HAP-1 (cell line): ENCODE measurements around the gene SIRT7.
A peak's percentile ranks its signal among the peaks of the same experiment; 100 is the strongest.

ENCODE experiments used
- DNase-seq, 2 experiments: peaks; one replicate each; pipeline ENCODE4 v3.0.0-alpha.2; 2016 to 2020; ENCODE audit warnings: low spot score in 2 of 2
- H3K27me3 ChIP-seq: fragments of 250-450 bp; sonication (Bioruptor Pico); 2 replicates; pipeline ENCODE4 v1.5.1; 2020; ENCODE audit warnings: low read depth, mild to moderate bottlenecking, moderate library complexity
- H3K36me3 ChIP-seq: fragments of 250-450 bp; sonication (Bioruptor Pico); replicated peaks from 2 replicates; pipeline ENCODE4 v1.5.1; 2020; ENCODE audit warnings: mild to moderate bottlenecking
- H3K4me1 ChIP-seq: fragments of 250-450 bp; sonication (Bioruptor Pico); 2 replicates; pipeline ENCODE4 v1.5.1; 2020; ENCODE audit warnings: mild to moderate bottlenecking
- H3K4me3 ChIP-seq: fragments of 250-450 bp; sonication (Bioruptor Pico); 2 replicates; pipeline ENCODE4 v1.5.1; 2020; ENCODE audit warnings: mild to moderate bottlenecking, moderate library complexity
- H3K9me3 ChIP-seq: fragments of 250-450 bp; sonication (Bioruptor Pico); 2 replicates; pipeline ENCODE4 v1.5.1; 2020; ENCODE audit warnings: mild to moderate bottlenecking, moderate library complexity
- in situ Hi-C: fragments of 300-500 bp; cut with MboI; formaldehyde crosslinking; loops from 3 replicates; pipeline ENCODE4 v1.14.3; 2020; ENCODE audit warnings: low sequenced_read_pairs, inconsistent platforms, mixed read lengths

The SIRT7 gene

GRCh38 chr17:81912441-81913309 is 5.3 kb downstream of the SIRT7 start:
- H3K4me3 ChIP-seq: no peak overlapping the region
- in situ Hi-C loops: no loop called here
- DNase-seq: no peak
- H3K36me3 ChIP-seq: peaks cover 56% of the 10 kb centered on the region
- H3K27me3 ChIP-seq: no peaks in the 10 kb centered on the region
- H3K4me1 ChIP-seq: peaks cover 7% of the 10 kb centered on the region
- no peaks in the 10 kb centered on the region for H3K9me3 ChIP-seq

DNA sequence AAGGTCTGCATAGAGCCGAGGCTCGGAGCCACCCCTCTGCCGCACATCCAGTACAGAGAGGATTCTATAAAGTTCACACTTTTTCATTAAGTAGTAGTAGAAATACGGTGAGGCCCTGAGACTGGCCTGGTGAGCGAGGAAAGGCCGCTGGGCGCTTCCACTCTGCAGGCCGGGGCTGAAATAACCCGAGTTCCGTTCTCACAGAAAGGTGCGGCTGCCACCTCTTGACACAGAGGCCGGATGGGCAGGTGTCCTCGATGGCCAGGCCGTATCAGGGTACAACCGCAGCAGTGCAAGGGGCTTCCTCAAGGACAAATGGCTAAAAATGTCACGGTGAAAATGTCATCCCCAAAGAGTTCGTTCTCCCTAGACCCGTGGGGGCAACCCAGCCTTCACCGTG is 6.0 kb downstream of the SIRT7 start:
- DNase-seq: no peak
- Histone ChIP-seq H3K9me3 (no peaks in the 10 kb centered on the region), H3K4me3 (peak overlapping the region; percentile 17; the same call in 1 of the 2 replicates), H3K4me1 (peaks cover 4% of the 10 kb centered on the region), H3K36me3 (peaks cover 59% of the 10 kb centered on the region), H3K27me3 (no peaks in the 10 kb centered on the region)
- in situ Hi-C loops: no loop called here

DNA sequence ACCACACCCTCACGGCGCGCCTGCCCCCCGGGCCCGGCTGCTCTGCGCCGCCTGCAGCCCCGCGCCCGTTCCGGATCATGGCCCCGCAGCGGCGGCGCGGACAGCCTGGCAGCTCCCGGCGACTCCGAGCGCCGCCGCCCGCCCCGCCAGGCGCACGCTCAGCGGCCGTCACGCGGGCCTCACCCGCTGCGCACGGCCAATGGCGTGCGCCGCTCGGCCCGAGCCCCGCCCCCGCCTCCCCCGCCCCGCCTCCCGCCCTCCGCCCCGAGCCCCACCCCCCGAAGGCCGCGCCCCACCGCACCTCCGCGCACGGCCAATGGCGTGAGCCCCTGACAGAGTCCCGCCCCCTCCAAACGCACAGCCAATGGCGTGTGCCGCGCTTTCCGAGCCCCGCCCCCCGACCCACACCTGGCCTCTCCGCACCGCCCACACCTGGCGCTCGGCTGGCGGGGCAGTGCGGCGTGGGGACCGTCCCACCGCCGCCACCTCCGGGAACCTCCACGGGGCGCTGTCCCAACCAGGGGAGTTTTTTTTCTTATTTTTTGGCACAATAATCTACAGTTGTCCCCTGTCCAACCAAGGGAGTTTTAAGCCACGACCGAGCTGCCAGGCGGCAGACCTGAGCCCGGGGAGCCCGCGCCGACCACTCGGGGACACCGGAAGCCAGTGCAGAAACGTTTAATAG is 6.6 kb downstream of the SIRT7 start, which contains the start of gene PCYT2:
TSS of gene PCYT2 (minus strand) at position 123 of the 685 bp plus-strand sequence. CDS start at position 79, 44 bp downstream.
- in situ Hi-C loops: no loop called here
- H3K9me3 ChIP-seq: no peaks in the 10 kb centered on the region
- DNase-seq: peak; percentile 82 to 95
- H3K4me3 ChIP-seq: peak within 1 kb of the TSS; percentile 70
- H3K27me3 ChIP-seq: no peaks in the 10 kb centered on the region
- no peaks in the 10 kb centered on the region for H3K4me1 ChIP-seq
- H3K36me3 ChIP-seq: peaks cover 61% of the 10 kb centered on the region

DNA sequence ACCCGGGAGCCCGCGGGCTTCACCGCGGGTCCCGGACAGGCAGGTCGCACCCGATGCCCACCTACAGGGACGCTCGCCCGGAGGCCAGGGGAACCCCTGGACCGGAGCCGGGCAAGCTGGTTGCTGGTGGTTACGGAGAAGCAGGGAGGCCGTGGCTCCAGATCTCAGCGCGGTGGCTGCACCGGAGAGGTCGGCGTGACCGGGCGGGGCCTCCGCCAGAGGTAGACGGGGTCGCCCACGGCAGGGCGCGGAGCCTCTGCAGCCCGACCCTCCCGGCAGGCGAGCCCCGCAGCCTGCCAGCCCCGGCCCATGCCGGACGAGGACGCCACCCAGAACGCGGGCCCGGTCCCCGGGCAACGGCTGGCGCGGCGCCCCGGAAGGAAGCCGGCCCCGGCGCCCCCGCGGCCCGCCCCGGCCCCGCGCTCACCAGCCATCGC is 7.1 kb downstream of the SIRT7 start:
- Histone ChIP-seq H3K9me3 (no peaks in the 10 kb centered on the region), H3K27me3 (no peaks in the 10 kb centered on the region), H3K4me3 (peak overlapping the region; percentile 70), H3K4me1 (no peaks in the 10 kb centered on the region), H3K36me3 (peaks cover 59% of the 10 kb centered on the region)
- in situ Hi-C loops: no loop called here
- DNase-seq: peak in 1 of 2 experiments; percentile 37

GRCh38 chr17:81909966-81910839 is 7.8 kb downstream of the SIRT7 start:
- DNase-seq: no peak
- Histone ChIP-seq H3K27me3 (no peaks in the 10 kb centered on the region), H3K9me3 (no peaks in the 10 kb centered on the region), H3K36me3 (peaks cover 53% of the 10 kb centered on the region), H3K4me3 (peak overlapping the region; percentile 70), H3K4me1 (no peaks in the 10 kb centered on the region)
- in situ Hi-C loops: no loop called here

GRCh38 chr17:81909231-81909630 is 8.7 kb downstream of the SIRT7 start:
- Histone ChIP-seq H3K4me3 (no peak overlapping the region), H3K27me3 (no peaks in the 10 kb centered on the region), H3K36me3 (peaks cover 47% of the 10 kb centered on the region), H3K4me1 (no peaks in the 10 kb centered on the region), H3K9me3 (no peaks in the 10 kb centered on the region)
- in situ Hi-C loops: no loop called here
- no peak for DNase-seq

DNA sequence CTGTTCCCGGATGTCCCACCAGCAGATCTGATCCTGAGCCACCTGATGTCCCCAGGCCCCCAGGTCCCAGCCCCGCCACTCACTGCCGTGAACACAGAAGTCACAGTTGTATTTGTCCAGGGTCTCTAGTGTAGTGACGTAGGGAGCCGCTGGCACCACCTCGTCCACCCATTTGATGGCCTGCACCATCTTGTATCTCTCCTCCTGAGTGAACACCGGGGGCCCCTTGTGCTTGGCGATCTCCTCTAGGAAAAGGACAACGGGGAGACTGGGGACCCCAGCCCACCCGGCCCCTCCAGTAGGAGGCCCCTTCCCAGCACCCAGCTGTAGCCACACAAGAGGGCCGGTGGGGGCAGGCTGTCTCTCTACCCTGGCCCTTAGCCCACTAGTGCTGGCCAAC is 9.2 kb downstream of the SIRT7 start:
- in situ Hi-C loops: no loop called here
- Histone ChIP-seq H3K4me1 (no peaks in the 10 kb centered on the region), H3K4me3 (no peak overlapping the region), H3K36me3 (peaks cover 46% of the 10 kb centered on the region), H3K9me3 (no peaks in the 10 kb centered on the region), H3K27me3 (no peaks in the 10 kb centered on the region)
- DNase-seq: no peak

DNA sequence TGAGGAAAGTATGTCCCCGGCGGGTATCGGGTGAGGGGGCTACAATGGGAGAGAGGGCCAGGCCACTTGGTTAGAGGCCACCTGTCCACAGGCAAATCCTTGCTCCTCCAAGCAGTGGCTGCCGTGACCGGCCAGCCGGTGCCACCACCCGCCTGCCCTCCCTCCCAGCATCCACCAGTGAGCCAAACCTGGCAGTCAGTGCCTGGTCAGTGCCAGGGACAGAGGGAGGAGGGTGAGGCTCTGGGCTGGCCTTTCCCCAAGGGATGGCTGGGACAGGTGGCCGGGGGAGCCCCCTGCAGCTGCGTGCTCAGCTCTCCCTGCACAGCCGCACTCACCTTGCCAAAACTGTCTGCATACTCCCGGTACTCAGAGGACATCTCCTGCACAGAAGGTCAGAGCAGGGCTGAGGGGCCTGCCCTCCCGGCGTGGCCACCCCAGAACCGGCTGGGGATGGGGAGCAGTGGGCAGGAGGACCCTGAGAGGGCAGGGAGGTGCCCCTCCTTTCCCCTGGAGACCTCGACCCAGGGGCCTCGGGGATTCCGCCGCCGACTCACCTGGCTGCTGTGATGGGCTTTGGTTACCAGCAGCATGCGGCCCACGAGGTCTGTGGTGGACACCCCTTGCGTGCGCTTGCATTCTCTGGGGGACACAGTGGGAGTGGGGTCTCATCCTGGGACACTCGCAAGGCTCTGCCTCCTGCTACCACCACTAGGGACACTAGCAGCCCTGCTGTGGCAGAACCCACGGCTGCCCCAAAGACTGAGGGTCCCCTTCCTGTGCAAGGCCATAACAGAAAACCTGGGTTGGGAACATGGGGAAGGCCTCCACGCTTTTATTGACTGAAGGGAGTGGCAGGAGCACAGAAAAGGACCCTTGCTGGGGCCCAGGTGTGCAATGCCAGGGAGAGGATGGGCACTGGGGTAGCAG is 10.5 kb downstream of the SIRT7 start:
- Histone ChIP-seq H3K36me3 (peaks cover 34% of the 10 kb centered on the region), H3K27me3 (no peaks in the 10 kb centered on the region), H3K4me3 (no peak overlapping the region), H3K9me3 (no peaks in the 10 kb centered on the region), H3K4me1 (no peaks in the 10 kb centered on the region)
- no peak for DNase-seq
- in situ Hi-C loops: no loop called here

DNA sequence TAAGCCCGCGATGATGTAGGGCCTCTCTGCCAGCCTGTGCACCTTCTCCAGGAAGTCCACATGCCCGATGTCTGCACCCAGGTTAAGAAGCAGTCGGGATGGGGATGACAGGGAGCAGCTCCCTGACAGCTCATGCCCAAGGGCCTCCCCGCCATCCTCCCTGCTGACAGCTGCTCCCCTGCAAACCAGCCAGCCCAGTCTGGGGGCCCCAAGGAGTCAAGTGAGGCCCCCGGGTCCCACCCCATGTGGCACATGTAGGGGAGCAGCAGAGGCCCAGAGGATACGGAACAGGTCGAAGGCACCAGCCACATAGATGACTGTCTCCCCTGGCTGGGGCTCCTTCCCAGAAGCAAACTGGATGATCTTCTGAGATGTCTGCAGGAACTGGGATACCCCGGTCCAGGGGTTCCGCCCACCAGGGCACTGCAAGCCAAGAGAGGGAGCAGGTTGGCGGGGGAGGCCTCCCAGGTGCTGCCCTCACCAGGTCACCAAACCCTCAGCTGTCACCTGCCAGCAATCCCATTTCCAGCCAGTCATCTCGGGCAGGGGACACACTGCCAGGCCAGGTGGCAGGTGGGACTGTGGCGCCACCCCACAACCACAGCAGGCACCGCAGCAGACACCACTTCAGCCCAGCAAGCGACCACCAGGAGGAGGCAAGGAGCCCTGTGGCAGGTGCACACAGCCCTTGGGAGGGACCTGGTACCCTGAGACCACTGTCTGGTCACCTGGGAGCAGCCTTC is 11.3 kb downstream of the SIRT7 start:
- Histone ChIP-seq H3K4me3 (no peak overlapping the region), H3K4me1 (no peaks in the 10 kb centered on the region), H3K36me3 (peaks cover 34% of the 10 kb centered on the region), H3K9me3 (no peaks in the 10 kb centered on the region), H3K27me3 (no peaks in the 10 kb centered on the region)
- in situ Hi-C loops: no loop called here
- DNase-seq: no peak

- peaks cover 34% of the 10 kb centered on the region for H3K36me3 ChIP-seq
- in situ Hi-C loops: no loop called here
Observed at GRCh38 chr17:81905993-81906392, 12.0 kb downstream of the SIRT7 start.

GRCh38 chr17:81905424-81905875 is 12.5 kb downstream of the SIRT7 start:
- no peaks in the 10 kb centered on the region for H3K27me3 ChIP-seq
- in situ Hi-C loops: no loop called here
- no peaks in the 10 kb centered on the region for H3K9me3 ChIP-seq
- no peak for DNase-seq
- H3K4me1 ChIP-seq: no peaks in the 10 kb centered on the region
- peaks cover 34% of the 10 kb centered on the region for H3K36me3 ChIP-seq
- no peak overlapping the region for H3K4me3 ChIP-seq

More at GRCh38 chr17:81905993-81906392, 12.0 kb downstream of the SIRT7 start:
- no peaks in the 10 kb centered on the region for H3K27me3 ChIP-seq
- H3K9me3 ChIP-seq: no peaks in the 10 kb centered on the region
- H3K4me1 ChIP-seq: no peaks in the 10 kb centered on the region
- H3K4me3 ChIP-seq: no peak overlapping the region
- no peak for DNase-seq
